Anterior cingulate cortex (tissue), 58 donors: ENCODE data around the gene IL31.
A peak's percentile ranks its signal among the peaks of the same experiment; 100 is the strongest.
"Not testable (repeated sequence)": the region's sequence is repeated elsewhere in the genome, so short reads cannot be mapped to it uniquely, and the experiment has no call there.

Experiments used
- DNase-seq, 58 donors: peaks; one replicate each; lab custom pipeline; 2025; lab: John Stamatoyannopoulos, UW

The IL31 gene

GRCh38 chr12:122174155-122174845 lies at the start of gene IL31:
IL31 (minus strand) TSS chr12:122174221; CDS start chr12:122174172, 49 bp downstream.
- DNase-seq = no peak

GRCh38 chr12:122216445-122216844 lies 42.4 kb upstream of the IL31 start:
- no peak for DNase-seq

GRCh38 chr12:122215771-122216170 lies 41.8 kb upstream of the IL31 start:
- no peak for DNase-seq

- no peak for DNase-seq
Observed at GRCh38 chr12:122208073-122208820, 34.2 kb upstream of the IL31 start.

- DNase-seq = no peak
Observed at GRCh38 chr12:122207391-122207790, 33.4 kb upstream of the IL31 start.

- no peak for DNase-seq
Observed at GRCh38 chr12:122206976-122207375, 33.0 kb upstream of the IL31 start.

- DNase-seq = no peak
Observed at GRCh38 chr12:122206111-122206881, 32.3 kb upstream of the IL31 start.

GRCh38 chr12:122205053-122205925 lies 31.3 kb upstream of the IL31 start:
- no peak for DNase-seq

- DNase-seq = no peak
Observed at GRCh38 chr12:122204167-122205052, 30.4 kb upstream of the IL31 start.

- DNase-seq = peak in 34 of 58 donors; percentile 12 to 72 (median 38)
Observed at GRCh38 chr12:122203301-122204166, 29.5 kb upstream of the IL31 start, which contains the start of gene B3GNT4. B3GNT4 (plus strand) TSS chr12:122203709; CDS start chr12:122204619, 910 bp downstream.

- DNase-seq = not testable (repeated sequence)
Observed at GRCh38 chr12:122202811-122203210, 28.8 kb upstream of the IL31 start.

- no peak for DNase-seq
Observed at GRCh38 chr12:122202017-122202416, 28.0 kb upstream of the IL31 start.

GRCh38 chr12:122201381-122201780 lies 27.4 kb upstream of the IL31 start:
- no peak for DNase-seq

- DNase-seq = no peak
Observed at GRCh38 chr12:122200541-122201175, 26.6 kb upstream of the IL31 start.

GRCh38 chr12:122199484-122200355 lies 25.7 kb upstream of the IL31 start:
- DNase-seq = no peak

- no peak for DNase-seq
Observed at GRCh38 chr12:122197612-122197966, 23.6 kb upstream of the IL31 start.

GRCh38 chr12:122195405-122195804 lies 21.4 kb upstream of the IL31 start:
- no peak for DNase-seq
